A549 (cell line): ENCODE measurements around the gene SLCO2A1. TPM values are rescaled to one million over a fixed set of nuclear protein-coding genes. Genes with fewer than 3 reads are reported as not detected.

Source experiments
- ATAC-seq, 2 experiments: fragments of 200-7000 bp in 1 of 2; fragments of >200 bp in 1 of 2; cut with Nextera tagmentation in 1 of 2; cut with Tn5 transposase in 1 of 2; 3 replicates each; pipeline versions ENCODE4 v1.8.0 to v1.9.1; 2018 to 2020; ENCODE audit warnings: mild to moderate bottlenecking in 1 of 2, moderate library complexity in 1 of 2
- CTCF ChIA-PET: fragments of 300-600 bp; sonication (Branson Sonifier 250); formaldehyde crosslinking; extraction: SDS; loops from one replicate; lab custom pipeline; 2021; ENCODE audit warnings: antibody characterized with exemption, inconsistent platforms; lab: Yijun Ruan, JAX
- POLR2A ChIA-PET: fragments of 350-600 bp; formaldehyde crosslinking; extraction: SDS; loops from one replicate; lab custom pipeline; 2021; ENCODE audit warnings: antibody characterized with exemption, inconsistent platforms; lab: Yijun Ruan, JAX
- DNase-seq, 2 experiments: peaks; one replicate each; pipeline versions ENCODE4 v3.0.0 to v3.0.0-alpha.2; 2011 to 2016; ENCODE audit warnings: low read depth in 1 of 2, low spot score in 1 of 2
- FAIRE-seq: peaks from 2 replicates; lab custom pipeline; 2011; peaks lifted over from hg19 to GRCh38; lab: Jason Lieb, UNC
- H3K27ac ChIP-seq, 2 experiments: fragments of >200 bp; sonication (Bioruptor Twin); formaldehyde crosslinking; 3 replicates each; pipeline ENCODE4 v1.5.1; 2016 to 2017
- H3K4me1 ChIP-seq: fragments of >200 bp; sonication (Bioruptor Twin); formaldehyde crosslinking; 3 replicates; pipeline ENCODE4 v1.6.1; 2016
- H3K4me2 ChIP-seq: fragments of >200 bp; sonication (Bioruptor Twin); formaldehyde crosslinking; 3 replicates; pipeline ENCODE4 v1.6.1; 2016
- H3K4me3 ChIP-seq: fragments of >200 bp; sonication (Bioruptor Twin); formaldehyde crosslinking; 3 replicates; pipeline ENCODE4 v1.5.1; 2016
- H3K9me3 ChIP-seq: fragments of >200 bp; sonication (Bioruptor Twin); formaldehyde crosslinking; 3 replicates; pipeline ENCODE4 v1.6.1; 2016
- BHLHE40 ChIP-seq: IDR thresholded peaks from 2 replicates; pipeline ENCODE4 v1.6.1; 2012; ENCODE audit warnings: low read depth, low read length, inconsistent platforms
- CBX8 ChIP-seq: fragments of 200-600 bp; sonication (generic); IDR thresholded peaks from 2 replicates; pipeline ENCODE4 v1.6.1; 2016
- CEBPB ChIP-seq, 2 experiments: fragments of >200 bp in 1 of 2; sonication (Bioruptor Twin) in 1 of 2; formaldehyde crosslinking in 1 of 2; IDR thresholded peaks; 2 replicates each; pipeline ENCODE4 v1.6.1; 2012 to 2016
- CHD2 ChIP-seq: fragments of 150-350 bp; IDR thresholded peaks from 2 replicates; pipeline ENCODE4 v1.6.1; 2014; ENCODE audit warnings: low read length; ENCODE audit not compliant: partially characterized antibody
- EHF ChIP-seq: fragments of 250-450 bp; sonication (Bioruptor Pico); IDR thresholded peaks from 2 replicates; pipeline ENCODE4 v1.5.0; 2020; ENCODE audit warnings: mild to moderate bottlenecking
- EHMT2 ChIP-seq: fragments of 200-600 bp; sonication (generic); IDR thresholded peaks from 2 replicates; pipeline ENCODE4 v1.6.1; 2016; ENCODE audit warnings: antibody characterized with exemption, low read depth, mild to moderate bottlenecking, moderate library complexity
- FOSB ChIP-seq: fragments of 250-450 bp; sonication (Bioruptor Pico); IDR thresholded peaks from 2 replicates; pipeline ENCODE4 v1.5.0; 2020; ENCODE audit warnings: mild to moderate bottlenecking, moderate library complexity
- FOXS1 ChIP-seq: fragments of 250-450 bp; sonication (Bioruptor Pico); IDR thresholded peaks from 2 replicates; pipeline ENCODE4 v1.5.0; 2020; ENCODE audit warnings: mild to moderate bottlenecking, moderate library complexity
- GATA3 ChIP-seq: IDR thresholded peaks from 2 replicates; pipeline ENCODE4 v1.6.1; 2012; ENCODE audit warnings: borderline replicate concordance
- HEYL ChIP-seq: fragments of 250-450 bp; sonication (Bioruptor Pico); IDR thresholded peaks from 2 replicates; pipeline ENCODE4 v1.8.0; 2021; ENCODE audit warnings: mild to moderate bottlenecking, moderate library complexity
- HOXB13 ChIP-seq: fragments of 250-450 bp; sonication (Bioruptor Pico); IDR thresholded peaks from 2 replicates; pipeline ENCODE4 v1.5.0; 2020; ENCODE audit warnings: low read depth, mild to moderate bottlenecking, moderate library complexity
- JUNB ChIP-seq: fragments of >200 bp; sonication (Bioruptor Twin); formaldehyde crosslinking; IDR thresholded peaks from 2 replicates; pipeline ENCODE4 v1.6.1; 2016
- MAFK ChIP-seq: fragments of 450-650 bp; IDR thresholded peaks from 2 replicates; pipeline ENCODE4 v1.6.1; 2014; ENCODE audit not compliant: partially characterized antibody
- MAZ ChIP-seq: fragments of 150-350 bp; IDR thresholded peaks from 2 replicates; pipeline ENCODE4 v1.6.1; 2014; ENCODE audit warnings: antibody characterized with exemption, low read depth, low read length, borderline replicate concordance
- NFE2L2 ChIP-seq: fragments of 150-350 bp; conservative IDR thresholded peaks from 2 replicates; pipeline ENCODE4 v1.6.1; 2014; ENCODE audit warnings: low read length
- SREBF2 ChIP-seq: fragments of 450-650 bp; IDR thresholded peaks from 2 replicates; pipeline ENCODE4 v1.6.1; 2014; ENCODE audit warnings: mild to moderate bottlenecking, moderate library complexity
- TFCP2L1 ChIP-seq: fragments of 250-450 bp; sonication (Bioruptor Pico); IDR thresholded peaks from 2 replicates; pipeline ENCODE4 v1.5.0; 2021; ENCODE audit warnings: mild to moderate bottlenecking
- TP53 ChIP-seq: fragments of 250-450 bp; sonication (Bioruptor Pico); IDR thresholded peaks from 2 replicates; pipeline ENCODE4 v1.5.0; 2021; ENCODE audit warnings: mild to moderate bottlenecking, moderate library complexity
- ZFP36 ChIP-seq: fragments of 450-650 bp; IDR thresholded peaks from 2 replicates; pipeline ENCODE4 v1.6.1; 2014; ENCODE audit warnings: borderline replicate concordance; ENCODE audit not compliant: partially characterized antibody
- WGBS: methylation state at CpG from one replicate; pipeline ENCODE4 v1.1.6; 2017; ENCODE audit errors: missing lambda C conversion rate; 5-methylcytosine and 5-hydroxymethylcytosine counted together
- polyA plus RNA-seq, 4 experiments: library from polyadenylated mRNA; depleted of rRNA in 3 of 4; stranded (reverse); fragments of >200 nt; fragmentation: RNase III in 1 of 4; extraction: RNeasy Plus Mini Kit Qiagen cat#74134 plus additional on column Dnase treatment in 1 of 4; gene quantifications; 2 replicates in 3 of 4; 3 replicates in 1 of 4; pipeline ENCODE4 v1.2.3, GENCODE V29; 2011 to 2017
- TF ChIP-seq, protein P1 (sequence below): fragments of 150-350 bp; IDR thresholded peaks from 2 replicates; pipeline ENCODE4 v1.6.1; 2014; ENCODE audit warnings: low read depth, mild to moderate bottlenecking, low read length
- TF ChIP-seq, protein P2 (sequence below): fragments of 250-450 bp; sonication (Bioruptor Pico); IDR thresholded peaks from 2 replicates; pipeline ENCODE4 v1.5.0; 2021; ENCODE audit warnings: mild to moderate bottlenecking, moderate library complexity, borderline replicate concordance
- TF ChIP-seq, protein P3 (sequence below): fragments of 200-600 bp; sonication (generic); IDR thresholded peaks from 2 replicates; pipeline ENCODE4 v1.6.1; 2016; ENCODE audit warnings: antibody characterized with exemption, mild to moderate bottlenecking, moderate library complexity
- TF ChIP-seq, protein P4 (sequence below): fragments of >200 bp; sonication (Bioruptor Twin); formaldehyde crosslinking; IDR thresholded peaks from 3 replicates; pipeline ENCODE4 v1.5.1; 2016

The SLCO2A1 gene
- polyA plus RNA-seq, 2 of the 4 experiments (the other 2 are of a cell fraction), result 0.12 TPM; not detected in 1

DNA sequence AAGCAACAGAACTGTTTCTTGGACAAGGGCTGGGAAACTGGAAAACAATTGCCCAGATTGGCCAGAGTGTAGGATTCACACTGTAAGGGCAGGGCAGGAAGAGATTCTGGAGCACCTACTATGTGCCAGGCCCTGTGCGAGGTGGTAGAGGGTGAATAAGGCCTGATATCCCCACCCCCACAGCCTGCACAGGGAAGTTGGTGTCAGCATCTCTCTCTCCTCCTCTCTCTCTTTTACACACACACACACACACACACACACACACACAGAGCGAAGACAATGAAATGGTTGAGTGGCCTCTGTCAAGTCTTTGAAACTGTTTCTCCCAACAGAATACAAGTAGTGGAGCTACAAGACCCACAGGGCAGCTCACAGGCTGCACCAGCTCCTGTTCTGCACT is 47.1 kb upstream of the SLCO2A1 start:
- Histone ChIP-seq H3K27ac (no peak overlapping the region), H3K4me3 (no peak overlapping the region), H3K9me3 (peaks cover 4% of the 10 kb centered on the region; the same call in 2 of the 3 replicates), H3K4me1 (no peaks in the 10 kb centered on the region), H3K4me2 (no peak overlapping the region)
- FAIRE-seq (no peak), ATAC-seq (no peak), DNase-seq (no peak)
- TF ChIP-seq ZFP36 (no peak), BHLHE40 (no peak), EHMT2 (no peak), TP53 (CRISPR knock-in tag) (no peak), SREBF2 (no peak), CBX8 (no peak)
- TF ChIP-seq, protein P1, sequence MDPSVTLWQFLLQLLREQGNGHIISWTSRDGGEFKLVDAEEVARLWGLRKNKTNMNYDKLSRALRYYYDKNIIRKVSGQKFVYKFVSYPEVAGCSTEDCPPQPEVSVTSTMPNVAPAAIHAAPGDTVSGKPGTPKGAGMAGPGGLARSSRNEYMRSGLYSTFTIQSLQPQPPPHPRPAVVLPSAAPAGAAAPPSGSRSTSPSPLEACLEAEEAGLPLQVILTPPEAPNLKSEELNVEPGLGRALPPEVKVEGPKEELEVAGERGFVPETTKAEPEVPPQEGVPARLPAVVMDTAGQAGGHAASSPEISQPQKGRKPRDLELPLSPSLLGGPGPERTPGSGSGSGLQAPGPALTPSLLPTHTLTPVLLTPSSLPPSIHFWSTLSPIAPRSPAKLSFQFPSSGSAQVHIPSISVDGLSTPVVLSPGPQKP, result no peak
- CTCF ChIA-PET, result no interaction called here
- 42% methylated on average over 2 of the region's 2 CpGs for WGBS
- POLR2A ChIA-PET, result no interaction called here

DNA sequence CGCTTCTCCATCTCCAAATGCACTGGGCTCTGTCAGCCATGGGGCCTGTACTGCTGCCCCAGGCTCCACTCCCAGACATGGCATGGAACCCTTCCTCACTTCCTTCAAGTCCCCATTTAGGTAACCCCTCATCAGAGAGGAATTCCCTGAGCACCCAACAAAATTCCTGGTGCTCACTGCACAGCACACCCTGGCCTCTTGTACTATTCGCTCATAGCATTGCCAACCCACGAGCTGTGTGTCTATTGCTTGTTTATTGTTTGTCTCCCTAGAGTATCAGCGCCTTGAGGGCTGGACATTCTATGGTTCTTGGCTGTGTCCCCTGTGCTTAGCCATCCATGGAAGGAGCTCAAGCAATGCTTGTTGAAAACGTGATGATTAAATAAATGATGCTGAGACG is 46.1 kb upstream of the SLCO2A1 start:
- DNase-seq, result no peak
- ATAC-seq, result no peak
- POLR2A ChIA-PET, result no interaction called here
- TF ChIP-seq MAZ (no peak), ZFP36 (no peak), HEYL (CRISPR knock-in tag) (no peak), CHD2 (no peak), FOXS1 (CRISPR knock-in tag) (no peak), JUNB (no peak), HOXB13 (no peak), NFE2L2 (no peak), CEBPB (IDR thresholded peaks at IDR 0.05) (no peak), FOSB (CRISPR knock-in tag) (no peak), EHF (no peak), EHMT2 (no peak), MAFK (no peak), BHLHE40 (no peak), GATA3 (no peak), TFCP2L1 (CRISPR knock-in tag) (no peak)
- TF ChIP-seq, protein P2, sequence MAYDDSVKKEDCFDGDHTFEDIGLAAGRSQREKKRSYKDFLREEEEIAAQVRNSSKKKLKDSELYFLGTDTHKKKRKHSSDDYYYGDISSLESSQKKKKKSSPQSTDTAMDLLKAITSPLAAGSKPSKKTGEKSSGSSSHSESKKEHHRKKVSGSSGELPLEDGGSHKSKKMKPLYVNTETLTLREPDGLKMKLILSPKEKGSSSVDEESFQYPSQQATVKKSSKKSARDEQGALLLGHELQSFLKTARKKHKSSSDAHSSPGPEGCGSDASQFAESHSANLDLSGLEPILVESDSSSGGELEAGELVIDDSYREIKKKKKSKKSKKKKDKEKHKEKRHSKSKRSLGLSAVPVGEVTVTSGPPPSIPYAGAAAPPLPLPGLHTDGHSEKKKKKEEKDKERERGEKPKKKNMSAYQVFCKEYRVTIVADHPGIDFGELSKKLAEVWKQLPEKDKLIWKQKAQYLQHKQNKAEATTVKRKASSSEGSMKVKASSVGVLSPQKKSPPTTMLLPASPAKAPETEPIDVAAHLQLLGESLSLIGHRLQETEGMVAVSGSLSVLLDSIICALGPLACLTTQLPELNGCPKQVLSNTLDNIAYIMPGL (CRISPR knock-in tag), result no peak
- TF ChIP-seq, protein P3, sequence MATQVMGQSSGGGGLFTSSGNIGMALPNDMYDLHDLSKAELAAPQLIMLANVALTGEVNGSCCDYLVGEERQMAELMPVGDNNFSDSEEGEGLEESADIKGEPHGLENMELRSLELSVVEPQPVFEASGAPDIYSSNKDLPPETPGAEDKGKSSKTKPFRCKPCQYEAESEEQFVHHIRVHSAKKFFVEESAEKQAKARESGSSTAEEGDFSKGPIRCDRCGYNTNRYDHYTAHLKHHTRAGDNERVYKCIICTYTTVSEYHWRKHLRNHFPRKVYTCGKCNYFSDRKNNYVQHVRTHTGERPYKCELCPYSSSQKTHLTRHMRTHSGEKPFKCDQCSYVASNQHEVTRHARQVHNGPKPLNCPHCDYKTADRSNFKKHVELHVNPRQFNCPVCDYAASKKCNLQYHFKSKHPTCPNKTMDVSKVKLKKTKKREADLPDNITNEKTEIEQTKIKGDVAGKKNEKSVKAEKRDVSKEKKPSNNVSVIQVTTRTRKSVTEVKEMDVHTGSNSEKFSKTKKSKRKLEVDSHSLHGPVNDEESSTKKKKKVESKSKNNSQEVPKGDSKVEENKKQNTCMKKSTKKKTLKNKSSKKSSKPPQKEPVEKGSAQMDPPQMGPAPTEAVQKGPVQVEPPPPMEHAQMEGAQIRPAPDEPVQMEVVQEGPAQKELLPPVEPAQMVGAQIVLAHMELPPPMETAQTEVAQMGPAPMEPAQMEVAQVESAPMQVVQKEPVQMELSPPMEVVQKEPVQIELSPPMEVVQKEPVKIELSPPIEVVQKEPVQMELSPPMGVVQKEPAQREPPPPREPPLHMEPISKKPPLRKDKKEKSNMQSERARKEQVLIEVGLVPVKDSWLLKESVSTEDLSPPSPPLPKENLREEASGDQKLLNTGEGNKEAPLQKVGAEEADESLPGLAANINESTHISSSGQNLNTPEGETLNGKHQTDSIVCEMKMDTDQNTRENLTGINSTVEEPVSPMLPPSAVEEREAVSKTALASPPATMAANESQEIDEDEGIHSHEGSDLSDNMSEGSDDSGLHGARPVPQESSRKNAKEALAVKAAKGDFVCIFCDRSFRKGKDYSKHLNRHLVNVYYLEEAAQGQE, result no peak
- TF ChIP-seq, protein P4, sequence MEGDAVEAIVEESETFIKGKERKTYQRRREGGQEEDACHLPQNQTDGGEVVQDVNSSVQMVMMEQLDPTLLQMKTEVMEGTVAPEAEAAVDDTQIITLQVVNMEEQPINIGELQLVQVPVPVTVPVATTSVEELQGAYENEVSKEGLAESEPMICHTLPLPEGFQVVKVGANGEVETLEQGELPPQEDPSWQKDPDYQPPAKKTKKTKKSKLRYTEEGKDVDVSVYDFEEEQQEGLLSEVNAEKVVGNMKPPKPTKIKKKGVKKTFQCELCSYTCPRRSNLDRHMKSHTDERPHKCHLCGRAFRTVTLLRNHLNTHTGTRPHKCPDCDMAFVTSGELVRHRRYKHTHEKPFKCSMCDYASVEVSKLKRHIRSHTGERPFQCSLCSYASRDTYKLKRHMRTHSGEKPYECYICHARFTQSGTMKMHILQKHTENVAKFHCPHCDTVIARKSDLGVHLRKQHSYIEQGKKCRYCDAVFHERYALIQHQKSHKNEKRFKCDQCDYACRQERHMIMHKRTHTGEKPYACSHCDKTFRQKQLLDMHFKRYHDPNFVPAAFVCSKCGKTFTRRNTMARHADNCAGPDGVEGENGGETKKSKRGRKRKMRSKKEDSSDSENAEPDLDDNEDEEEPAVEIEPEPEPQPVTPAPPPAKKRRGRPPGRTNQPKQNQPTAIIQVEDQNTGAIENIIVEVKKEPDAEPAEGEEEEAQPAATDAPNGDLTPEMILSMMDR, result no peak
- TF ChIP-seq, all 56 proteins: peak for 0
- Histone ChIP-seq H3K4me3 (no peak overlapping the region), H3K9me3 (peaks cover 4% of the 10 kb centered on the region; the same call in 1 of the 3 replicates), H3K27ac (no peak overlapping the region), H3K4me2 (no peak overlapping the region), H3K4me1 (no peaks in the 10 kb centered on the region)
- CTCF ChIA-PET, result no interaction called here
- FAIRE-seq, result no peak
- WGBS, result 18% methylated on average over 6 of the region's 6 CpGs
